ENCODE results near the gene EVA1B.

DNA sequence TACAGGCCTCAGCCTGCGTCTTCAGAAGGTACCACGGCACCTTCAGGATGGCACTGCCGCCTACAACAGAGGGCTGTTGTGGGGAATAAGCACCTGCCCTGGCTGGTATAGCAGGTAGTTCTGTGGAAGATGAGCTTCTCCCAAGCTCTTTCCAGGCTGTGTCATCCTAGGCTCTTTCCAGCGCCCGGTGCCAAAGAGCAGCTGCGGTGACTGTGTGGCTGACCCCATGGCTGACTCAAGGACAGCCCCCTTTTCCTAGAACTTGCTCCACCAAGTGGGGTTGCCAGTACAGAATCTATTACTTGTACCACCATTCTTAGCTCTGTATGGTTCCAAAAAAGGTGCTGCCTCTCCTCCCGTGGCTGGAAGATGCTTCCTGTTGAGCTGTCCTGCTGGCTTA lies 21.9 kb upstream of the EVA1B start:
- TF ChIP-seq, protein P1, sequence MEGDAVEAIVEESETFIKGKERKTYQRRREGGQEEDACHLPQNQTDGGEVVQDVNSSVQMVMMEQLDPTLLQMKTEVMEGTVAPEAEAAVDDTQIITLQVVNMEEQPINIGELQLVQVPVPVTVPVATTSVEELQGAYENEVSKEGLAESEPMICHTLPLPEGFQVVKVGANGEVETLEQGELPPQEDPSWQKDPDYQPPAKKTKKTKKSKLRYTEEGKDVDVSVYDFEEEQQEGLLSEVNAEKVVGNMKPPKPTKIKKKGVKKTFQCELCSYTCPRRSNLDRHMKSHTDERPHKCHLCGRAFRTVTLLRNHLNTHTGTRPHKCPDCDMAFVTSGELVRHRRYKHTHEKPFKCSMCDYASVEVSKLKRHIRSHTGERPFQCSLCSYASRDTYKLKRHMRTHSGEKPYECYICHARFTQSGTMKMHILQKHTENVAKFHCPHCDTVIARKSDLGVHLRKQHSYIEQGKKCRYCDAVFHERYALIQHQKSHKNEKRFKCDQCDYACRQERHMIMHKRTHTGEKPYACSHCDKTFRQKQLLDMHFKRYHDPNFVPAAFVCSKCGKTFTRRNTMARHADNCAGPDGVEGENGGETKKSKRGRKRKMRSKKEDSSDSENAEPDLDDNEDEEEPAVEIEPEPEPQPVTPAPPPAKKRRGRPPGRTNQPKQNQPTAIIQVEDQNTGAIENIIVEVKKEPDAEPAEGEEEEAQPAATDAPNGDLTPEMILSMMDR (IDR thresholded peaks at IDR 0.05), result no peak
- TF ChIP-seq POLR2A (IDR thresholded peaks at IDR 0.05), result no peak
